IgD-negative memory B cell (primary cell): Measurements from ENCODE around the gene DPP6. TPM values are rescaled to one million over a fixed set of nuclear protein-coding genes. Genes with fewer than 3 reads are reported as not detected.
"Not testable (repeated sequence)": the region's sequence is repeated elsewhere in the genome, so short reads cannot be mapped to it uniquely, and the experiment has no call there.

Experiments used
- H3K27ac Mint-ChIP-seq, 3 donors: one replicate each; pipeline ENCODE4 v1.8.0; 2020 to 2022; ENCODE audit warnings: mild to moderate bottlenecking in 3 of 3, mixed read lengths in 3 of 3, moderate library complexity in 1 of 3
- H3K27me3 Mint-ChIP-seq: one replicate; pipeline ENCODE4 v1.8.0; 2021; ENCODE audit warnings: mixed read lengths
- H3K36me3 Mint-ChIP-seq: one replicate; pipeline ENCODE4 v1.8.0; 2020; ENCODE audit warnings: mild to moderate bottlenecking, mixed read lengths
- H3K4me1 Mint-ChIP-seq, 3 donors: one replicate each; pipeline ENCODE4 v1.8.0; 2020 to 2022; ENCODE audit warnings: mixed read lengths in 3 of 3, mild to moderate bottlenecking in 1 of 3
- H3K4me3 Mint-ChIP-seq, 4 donors: one replicate each; pipeline ENCODE4 v1.8.0; 2020 to 2022; ENCODE audit warnings: mild to moderate bottlenecking in 4 of 4, mixed read lengths in 4 of 4, moderate library complexity in 3 of 4
- H3K9me3 Mint-ChIP-seq, 3 donors: one replicate each; pipeline ENCODE4 v1.8.0; 2020 to 2021; ENCODE audit warnings: mixed read lengths in 3 of 3, mild to moderate bottlenecking in 1 of 3
- polyA plus RNA-seq: library from polyadenylated mRNA; unstranded; fragments of 300-500 nt; fragmentation: Illumina TruSeq; gene quantifications from one replicate; pipeline ENCODE4 v1.2.3, GENCODE V29; 2021

DPP6 gene
- polyA plus RNA-seq, 1 donor from 2014 or later: not detected

DNA sequence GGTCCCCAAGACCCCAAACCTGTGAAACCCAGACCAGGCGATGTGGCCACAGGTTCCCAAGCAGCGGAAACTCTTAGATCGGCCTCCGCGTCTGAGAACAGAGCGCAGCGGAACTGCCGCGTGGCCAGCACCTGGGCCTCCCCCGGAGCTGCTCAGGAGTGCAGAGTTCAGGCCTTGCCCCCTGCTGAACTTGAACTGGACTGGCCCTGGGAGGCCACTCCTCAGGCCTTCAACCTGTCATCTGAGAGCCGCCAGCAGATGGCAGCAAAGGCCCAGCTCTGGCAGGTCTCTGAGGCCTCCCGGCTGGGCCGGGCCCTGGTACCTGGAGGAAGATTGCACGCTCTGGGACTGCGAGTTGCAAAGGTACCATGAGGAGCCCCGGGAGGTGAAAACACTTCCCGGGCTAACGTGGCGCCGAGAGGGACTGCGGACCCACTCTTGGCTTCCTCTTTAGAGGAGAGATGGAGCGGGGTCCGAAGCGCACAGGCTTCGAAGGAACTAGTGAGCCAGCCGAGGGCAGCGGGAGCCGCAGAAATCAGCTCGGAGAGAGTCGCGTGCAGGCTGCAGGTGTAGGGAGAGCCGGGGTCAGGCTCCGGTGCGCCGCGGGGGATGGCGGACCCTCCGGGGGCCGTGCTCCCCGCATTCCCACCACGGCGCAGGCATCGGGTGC lies 861.6 kb downstream of the DPP6 start:
- Mint-ChIP-seq H3K27me3 (peaks cover 12% of the 10 kb centered on the region), H3K4me1 (peaks cover 3 to 6% (median 4%) of the 10 kb centered on the region in 3 donors), H3K4me3 (peak overlapping the region; percentile 83 to 96 (median 91)), H3K9me3 (peaks cover 0 to 3% (median 0%) of the 10 kb centered on the region in 3 donors), H3K27ac (no peak overlapping the region), H3K36me3 (no peaks in the 10 kb centered on the region)

DNA sequence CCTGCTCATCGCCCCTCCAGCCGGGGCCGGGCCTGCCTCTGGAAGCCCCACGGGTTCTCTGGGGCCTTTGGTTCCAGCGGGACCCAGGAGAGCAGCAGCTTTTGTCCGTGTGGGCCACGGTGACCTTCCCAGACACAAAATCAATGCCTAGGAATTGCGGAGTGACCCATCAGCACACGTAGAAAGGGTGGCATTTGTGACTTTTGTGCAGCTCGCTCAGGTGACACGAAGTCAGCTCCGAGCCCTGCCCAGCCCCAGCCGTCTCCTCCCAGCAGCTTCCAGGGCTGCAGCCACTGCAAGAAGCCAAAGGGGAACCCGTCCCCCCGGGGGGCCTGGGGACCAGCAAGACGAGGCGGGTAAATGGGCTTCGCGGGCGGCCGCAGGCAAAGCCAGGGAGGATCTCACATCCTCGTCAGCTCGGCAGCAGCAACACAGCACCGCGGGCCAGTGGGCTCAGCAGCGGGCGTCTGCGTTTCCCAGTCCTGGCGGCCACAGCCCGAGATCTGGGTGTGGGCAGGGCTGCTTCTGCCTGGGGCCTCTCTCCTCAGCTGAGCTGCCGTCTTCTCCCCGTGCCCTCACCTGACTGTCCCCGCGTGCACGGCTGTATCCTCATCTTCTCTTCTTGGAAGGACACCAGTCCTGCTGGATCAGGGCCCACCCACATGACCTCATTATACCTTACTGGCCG lies 862.3 kb downstream of the DPP6 start:
- peaks cover 3 to 6% (median 4%) of the 10 kb centered on the region in 3 donors for H3K4me1 Mint-ChIP-seq
- no peak overlapping the region for H3K27ac Mint-ChIP-seq
- peaks cover 0 to 3% (median 0%) of the 10 kb centered on the region in 3 donors for H3K9me3 Mint-ChIP-seq
- peaks cover 12% of the 10 kb centered on the region for H3K27me3 Mint-ChIP-seq
- peak overlapping the region in 3 of 4 donors; percentile 63 to 83 (median 76) for H3K4me3 Mint-ChIP-seq
- H3K36me3 Mint-ChIP-seq: no peaks in the 10 kb centered on the region

DNA sequence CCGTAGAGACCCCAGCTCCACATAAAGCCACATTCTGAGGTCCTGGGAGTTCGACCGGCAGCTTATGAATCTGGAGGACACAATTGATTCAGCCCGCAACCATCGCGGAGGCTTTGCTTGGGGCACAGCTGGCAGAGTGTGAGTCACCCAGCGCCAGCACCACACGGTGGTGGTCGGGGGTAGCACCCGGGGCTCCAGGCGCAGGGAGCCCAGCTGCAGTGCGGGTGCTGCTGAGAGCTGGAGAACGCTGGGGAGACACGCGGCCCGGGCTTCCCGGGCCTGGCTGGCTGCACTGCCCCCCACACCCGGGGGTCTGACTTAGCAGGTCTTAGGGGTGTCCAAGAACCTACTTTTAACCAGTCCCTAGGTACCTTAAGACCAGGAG lies 862.8 kb downstream of the DPP6 start:
- Mint-ChIP-seq H3K27ac (no peak overlapping the region), H3K4me3 (peak overlapping the region in 1 of 4 donors; percentile 63), H3K9me3 (peaks cover 0 to 3% (median 0%) of the 10 kb centered on the region in 3 donors), H3K27me3 (peaks cover 12% of the 10 kb centered on the region), H3K4me1 (peaks cover 3 to 6% (median 4%) of the 10 kb centered on the region in 3 donors), H3K36me3 (no peaks in the 10 kb centered on the region)

DNA sequence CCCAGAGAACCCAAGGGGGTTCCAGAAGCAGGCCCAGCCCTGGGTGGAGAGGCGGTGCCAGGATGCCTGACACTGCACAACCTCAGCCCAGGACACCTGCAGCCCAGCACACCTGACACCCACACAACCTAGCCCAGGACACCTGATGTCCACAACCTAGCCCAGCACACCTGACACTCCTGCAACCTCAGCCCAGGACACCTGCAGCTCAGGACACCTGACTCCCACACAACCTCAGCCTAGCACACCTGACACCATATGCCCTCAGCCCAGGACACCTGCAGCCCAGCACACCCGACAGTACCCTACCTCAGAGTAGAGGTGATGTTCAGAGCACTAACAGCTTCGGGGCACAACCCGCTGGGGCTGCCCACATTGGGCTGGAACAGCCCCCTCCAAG lies 863.4 kb downstream of the DPP6 start:
- peak overlapping the region in 1 of 3 donors; percentile 90 for H3K27ac Mint-ChIP-seq
- peak overlapping the region in 1 of 4 donors; percentile 20 for H3K4me3 Mint-ChIP-seq
- H3K4me1 Mint-ChIP-seq: peaks cover 3 to 6% (median 4%) of the 10 kb centered on the region in 3 donors
- peaks cover 0 to 3% (median 0%) of the 10 kb centered on the region in 3 donors for H3K9me3 Mint-ChIP-seq
- H3K36me3 Mint-ChIP-seq: no peaks in the 10 kb centered on the region
- H3K27me3 Mint-ChIP-seq: peaks cover 16% of the 10 kb centered on the region

DNA sequence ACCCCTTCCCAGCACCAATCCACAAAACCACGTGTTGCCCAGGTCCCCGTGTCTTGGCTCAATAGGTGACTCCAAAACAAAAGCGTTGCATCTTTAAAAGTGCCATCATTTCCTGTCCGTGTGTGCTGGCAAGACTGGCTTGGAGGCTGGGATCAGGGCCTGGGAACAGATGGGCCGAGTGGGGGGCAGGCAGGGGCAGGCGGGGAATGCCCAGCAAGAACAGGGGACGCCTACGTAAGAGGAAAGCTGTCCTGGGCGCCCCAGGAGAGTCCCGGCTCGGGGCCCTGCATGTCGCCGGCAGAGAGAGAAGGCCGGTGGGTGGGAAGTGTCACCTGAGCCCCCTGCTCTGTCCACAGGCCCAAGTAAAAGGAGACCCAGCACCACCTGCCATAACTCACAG lies 864.2 kb downstream of the DPP6 start:
- Mint-ChIP-seq H3K27ac (no peak overlapping the region), H3K9me3 (peaks cover 0 to 3% (median 0%) of the 10 kb centered on the region in 3 donors), H3K27me3 (peaks cover 15% of the 10 kb centered on the region), H3K4me3 (peak overlapping the region in 1 of 4 donors; percentile 60), H3K4me1 (peaks cover 3 to 6% (median 4%) of the 10 kb centered on the region in 3 donors), H3K36me3 (no peaks in the 10 kb centered on the region)

DNA sequence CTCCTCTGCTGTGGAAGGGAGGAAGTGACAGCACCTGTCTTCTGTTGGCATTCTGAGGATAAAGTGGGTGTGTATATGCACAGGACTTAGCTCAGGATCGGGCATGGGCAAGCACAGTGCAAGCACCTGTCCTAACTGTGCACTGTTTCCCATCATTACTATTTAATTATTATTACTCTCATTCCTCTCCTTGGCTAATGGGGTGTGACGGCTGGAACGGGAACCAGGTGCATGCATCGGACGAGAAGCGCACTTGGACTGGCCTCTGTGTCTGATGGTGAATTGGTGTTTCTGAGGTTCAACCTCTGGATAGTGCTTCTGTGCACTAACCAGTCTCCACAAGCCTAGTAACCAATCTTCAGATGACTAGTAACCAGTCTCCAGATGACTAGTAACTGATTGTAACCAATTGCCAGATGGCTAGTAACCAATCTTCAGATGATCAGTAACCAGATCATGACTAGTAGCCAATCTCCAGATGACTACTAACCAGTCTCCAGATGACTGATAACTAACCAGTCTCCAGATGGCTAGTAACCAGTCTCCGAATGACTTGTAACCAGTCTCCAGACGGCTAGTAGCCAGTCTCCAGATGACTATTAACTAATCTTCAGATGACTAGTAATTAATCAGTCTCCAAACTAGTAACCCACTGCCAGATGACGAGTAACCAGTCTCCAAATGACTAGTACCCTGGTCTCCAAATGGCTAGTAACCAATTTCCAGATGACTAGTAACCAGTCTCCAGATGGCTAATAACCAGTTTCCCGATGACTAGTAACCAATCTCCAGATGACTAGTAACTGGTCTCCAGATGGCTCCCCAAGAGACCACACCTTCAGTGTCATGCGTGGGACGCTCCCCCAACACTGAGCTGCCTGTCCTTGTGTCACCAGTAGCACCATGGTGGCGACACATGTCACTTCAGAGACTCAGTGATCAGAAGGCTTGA lies 864.9 kb downstream of the DPP6 start:
- Mint-ChIP-seq H3K27me3 (peaks cover 14% of the 10 kb centered on the region), H3K27ac (no peak overlapping the region), H3K4me3 (peak overlapping the region in 1 of 4 donors; percentile 53), H3K9me3 (peaks cover 0 to 3% (median 0%) of the 10 kb centered on the region in 3 donors), H3K36me3 (no peaks in the 10 kb centered on the region), H3K4me1 (peaks cover 3 to 6% (median 4%) of the 10 kb centered on the region in 3 donors)

DNA sequence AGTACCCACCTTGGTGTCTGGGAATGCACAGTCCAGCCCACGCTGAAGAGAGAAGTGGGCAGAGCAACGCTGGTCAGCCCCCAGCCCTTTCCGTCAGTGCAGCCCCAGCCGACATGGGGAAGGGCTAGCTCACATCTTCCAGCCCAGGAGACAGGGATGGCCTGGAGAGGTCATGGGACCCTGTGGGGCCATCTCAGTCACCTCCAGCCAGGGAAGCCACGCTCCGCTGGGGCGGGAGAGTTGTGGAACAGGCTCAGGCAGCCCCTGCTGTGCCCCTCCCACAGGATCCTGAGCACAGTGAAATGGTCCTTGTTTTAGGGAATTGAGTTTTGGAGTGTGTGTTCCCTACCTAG lies 865.6 kb downstream of the DPP6 start:
- H3K27me3 Mint-ChIP-seq: peaks cover 13% of the 10 kb centered on the region
- no peak overlapping the region for H3K27ac Mint-ChIP-seq
- no peak overlapping the region for H3K4me3 Mint-ChIP-seq
- no peaks in the 10 kb centered on the region for H3K36me3 Mint-ChIP-seq
- peaks cover 3 to 6% (median 4%) of the 10 kb centered on the region in 3 donors for H3K4me1 Mint-ChIP-seq
- H3K9me3 Mint-ChIP-seq: peaks cover 0 to 3% (median 3%) of the 10 kb centered on the region in 3 donors

DNA sequence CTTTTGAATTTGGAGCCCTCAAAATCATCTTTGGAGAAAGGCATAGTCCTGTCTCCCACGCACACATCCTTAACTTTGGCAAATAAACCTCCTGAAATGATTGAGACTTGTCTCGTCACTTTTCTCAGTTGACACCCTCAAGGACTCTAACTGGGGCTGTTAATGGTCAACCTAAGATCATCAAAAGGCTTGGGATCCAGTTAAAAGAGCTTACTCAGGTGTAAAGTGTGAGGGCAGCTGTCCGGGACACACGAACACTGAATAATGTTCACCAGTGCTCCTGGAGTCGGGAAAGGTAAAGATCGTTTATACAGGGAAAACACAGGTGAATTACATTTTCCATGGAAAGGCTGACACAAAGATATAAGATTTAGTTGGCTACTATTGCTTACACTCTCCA lies 866.1 kb downstream of the DPP6 start:
- peak overlapping the region in 1 of 4 donors; percentile 52 for H3K4me3 Mint-ChIP-seq
- no peak overlapping the region for H3K27ac Mint-ChIP-seq
- H3K4me1 Mint-ChIP-seq: peaks cover 3 to 6% (median 4%) of the 10 kb centered on the region in 3 donors
- H3K9me3 Mint-ChIP-seq: peaks cover 0 to 3% (median 3%) of the 10 kb centered on the region in 3 donors
- H3K36me3 Mint-ChIP-seq: no peaks in the 10 kb centered on the region
- peaks cover 13% of the 10 kb centered on the region for H3K27me3 Mint-ChIP-seq

DNA sequence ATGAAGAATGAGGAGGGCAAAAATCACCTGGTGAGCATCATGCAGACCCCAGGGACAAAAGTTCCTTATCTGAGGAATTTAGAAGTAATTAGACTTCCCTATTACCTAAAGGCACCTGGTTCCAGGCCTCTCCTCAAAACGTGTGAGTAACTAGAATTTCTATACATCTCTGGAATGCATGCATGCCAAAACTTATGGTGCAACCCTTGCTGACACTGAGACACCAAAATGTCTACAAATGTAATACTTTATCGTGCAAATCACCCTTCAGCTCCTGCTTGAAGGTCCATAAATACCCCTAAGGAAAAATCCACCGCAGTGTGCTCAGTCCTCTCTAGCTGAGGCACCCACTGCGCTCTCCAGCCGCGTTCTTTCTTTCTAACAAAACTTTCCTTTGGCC lies 866.5 kb downstream of the DPP6 start:
- peaks cover 11% of the 10 kb centered on the region for H3K27me3 Mint-ChIP-seq
- no peak overlapping the region for H3K27ac Mint-ChIP-seq
- no peaks in the 10 kb centered on the region for H3K36me3 Mint-ChIP-seq
- peaks cover 2 to 4% (median 3%) of the 10 kb centered on the region in 3 donors for H3K4me1 Mint-ChIP-seq
- no peak overlapping the region for H3K4me3 Mint-ChIP-seq
- H3K9me3 Mint-ChIP-seq: peaks cover 0 to 3% (median 3%) of the 10 kb centered on the region in 3 donors

DNA sequence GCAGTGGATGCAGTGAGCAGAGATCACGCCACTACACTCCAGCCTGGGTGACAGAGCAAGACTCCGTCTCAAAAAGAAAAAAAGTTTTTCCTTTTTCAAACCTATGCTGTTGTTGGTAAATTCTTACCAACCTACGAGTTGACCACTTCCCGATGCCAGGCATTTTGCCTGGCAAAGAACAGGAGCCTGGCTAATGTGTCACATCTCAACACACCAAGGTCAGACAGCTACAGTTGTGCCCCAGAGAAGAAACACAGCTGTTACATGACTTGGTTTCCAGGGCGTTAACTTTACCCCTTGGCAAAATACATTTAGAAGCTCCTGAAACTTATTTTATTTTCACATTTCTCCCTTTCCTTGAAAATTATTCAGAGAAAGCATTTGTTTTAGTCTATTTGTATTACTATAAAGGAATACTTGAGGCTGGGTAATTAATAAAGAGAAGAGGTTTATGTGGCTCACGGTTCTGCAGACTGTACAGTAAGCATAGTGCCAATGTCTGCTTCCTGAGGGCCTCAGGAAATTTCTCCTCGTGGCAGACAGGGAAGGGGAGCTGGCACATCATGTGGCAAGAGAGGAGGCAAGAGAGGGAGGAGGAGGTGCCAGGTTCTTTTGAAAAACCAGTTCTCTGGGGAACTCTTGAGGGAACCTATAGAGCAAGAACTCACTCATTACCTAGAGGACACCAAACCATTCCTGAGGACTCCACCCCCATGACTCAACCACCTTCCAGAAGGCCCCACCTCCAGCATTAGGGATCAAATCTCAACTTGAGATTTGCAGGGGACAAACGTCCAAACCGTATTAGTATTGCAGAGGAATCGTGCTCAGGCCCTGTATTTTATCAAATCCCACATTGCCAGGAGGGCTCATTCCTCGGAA lies 867.4 kb downstream of the DPP6 start:
- Mint-ChIP-seq H3K9me3 (peaks cover 0 to 3% (median 0%) of the 10 kb centered on the region in 3 donors), H3K4me3 (no peak overlapping the region), H3K36me3 (no peaks in the 10 kb centered on the region), H3K27ac (no peak overlapping the region), H3K27me3 (peaks cover 8% of the 10 kb centered on the region), H3K4me1 (peaks cover 0 to 2% (median 0%) of the 10 kb centered on the region in 3 donors)

DNA sequence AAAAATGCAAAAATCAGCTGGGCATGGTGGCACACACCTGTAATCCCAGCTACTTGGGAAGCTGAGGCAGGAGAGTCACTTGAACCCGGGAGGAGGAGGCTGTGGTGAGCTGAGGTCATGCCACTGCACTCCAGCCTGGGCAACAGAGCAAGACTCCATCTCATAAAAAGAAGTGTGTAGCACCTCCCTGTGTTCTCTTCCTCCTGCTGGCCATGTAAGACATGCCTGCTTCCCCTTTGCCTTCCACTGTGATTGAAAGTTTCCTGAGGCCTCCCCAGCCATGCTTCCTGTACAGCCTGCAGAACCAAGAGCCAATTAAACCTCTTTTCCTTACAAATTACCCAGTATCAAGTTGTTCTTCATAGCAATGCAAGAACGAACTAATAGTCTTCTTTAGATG lies 870.3 kb downstream of the DPP6 start:
- H3K36me3 Mint-ChIP-seq, H3K27ac Mint-ChIP-seq, H3K27me3 Mint-ChIP-seq, H3K4me3 Mint-ChIP-seq, H3K4me1 Mint-ChIP-seq, H3K9me3 Mint-ChIP-seq: not testable (repeated sequence)

DNA sequence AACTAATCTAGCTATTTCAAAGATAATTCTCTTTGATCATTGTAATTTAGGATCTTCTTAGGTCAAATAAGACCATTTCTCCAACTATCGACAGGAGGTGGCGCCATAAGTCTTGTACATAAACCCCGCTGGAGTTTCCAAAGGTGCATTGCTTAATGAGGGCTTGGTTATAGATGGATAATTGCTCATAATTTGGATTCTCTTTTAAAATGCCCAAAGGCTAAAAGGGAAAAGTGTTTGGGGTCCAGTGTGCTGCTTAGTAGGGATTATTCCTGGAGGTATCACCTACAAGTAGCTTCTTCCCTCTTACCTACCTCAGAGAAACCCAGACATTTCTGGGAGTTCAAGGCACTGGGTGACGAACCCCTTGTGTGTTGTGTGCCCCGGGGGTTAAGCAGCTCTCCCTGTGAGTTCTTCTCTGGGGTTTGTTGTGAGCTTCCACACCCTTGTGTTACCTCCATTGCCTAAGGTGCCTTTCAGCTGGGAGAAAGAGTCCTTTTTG lies 875.5 kb downstream of the DPP6 start:
- peak overlapping the region; percentile 90 to 99 (median 97) for H3K27ac Mint-ChIP-seq
- peaks cover 0 to 2% (median under 1%) of the 10 kb centered on the region in 3 donors for H3K9me3 Mint-ChIP-seq
- H3K4me1 Mint-ChIP-seq: peaks cover 17 to 22% (median 18%) of the 10 kb centered on the region in 3 donors
- no peaks in the 10 kb centered on the region for H3K36me3 Mint-ChIP-seq
- no peaks in the 10 kb centered on the region for H3K27me3 Mint-ChIP-seq
- H3K4me3 Mint-ChIP-seq: peak overlapping the region; percentile 94 to 99 (median 96)

DNA sequence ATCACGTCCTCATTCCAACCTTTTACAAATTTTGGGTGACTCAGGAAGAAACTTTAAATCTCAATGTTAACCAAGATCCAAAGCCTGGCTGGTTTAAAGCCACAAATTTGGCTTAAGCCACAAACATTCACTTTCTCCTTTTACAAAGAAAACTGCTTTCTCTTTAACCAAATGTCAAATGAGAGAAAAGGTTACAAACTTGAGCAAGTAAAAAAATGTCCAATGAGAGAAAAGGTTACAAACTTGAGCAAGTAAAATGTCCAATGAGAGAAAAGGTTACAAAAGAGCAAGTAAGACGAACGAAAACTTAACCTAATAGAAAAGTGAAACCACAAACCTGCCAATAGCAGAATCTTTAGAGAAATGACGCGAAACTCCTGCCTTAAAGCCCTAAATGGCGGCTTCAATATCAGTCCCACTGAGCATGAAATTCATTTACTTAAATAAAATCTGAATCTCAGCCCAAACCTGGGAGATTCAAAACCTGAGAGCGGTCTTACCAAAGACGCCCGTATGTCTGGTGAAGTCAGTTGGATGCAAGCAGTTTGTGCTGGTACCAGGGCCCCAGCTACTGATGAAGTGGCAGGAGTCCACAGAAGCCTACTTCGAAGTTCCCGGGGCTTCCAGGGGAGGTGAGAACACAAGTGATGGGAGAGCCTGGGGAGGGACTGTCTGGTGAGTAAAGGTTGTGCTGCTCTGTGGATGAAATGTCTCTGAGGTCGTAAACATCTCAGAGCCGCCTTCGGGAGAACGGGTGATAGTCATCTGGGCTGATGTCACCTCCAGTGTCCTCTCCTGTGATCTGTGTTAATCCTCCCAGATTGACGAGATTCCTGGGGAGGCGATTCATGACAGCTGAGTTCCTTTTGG lies 876.2 kb downstream of the DPP6 start:
- H3K9me3 Mint-ChIP-seq: peaks cover 0 to 2% (median 0%) of the 10 kb centered on the region in 3 donors
- no peaks in the 10 kb centered on the region for H3K27me3 Mint-ChIP-seq
- H3K36me3 Mint-ChIP-seq: peaks cover 2% of the 10 kb centered on the region
- H3K27ac Mint-ChIP-seq: peak overlapping the region; percentile 90 to 99 (median 97)
- peak overlapping the region; percentile 94 to 99 (median 96) for H3K4me3 Mint-ChIP-seq
- peaks cover 17 to 22% (median 18%) of the 10 kb centered on the region in 3 donors for H3K4me1 Mint-ChIP-seq
